ENCODE data around the gene MRPL37.

The MRPL37 gene

DNA sequence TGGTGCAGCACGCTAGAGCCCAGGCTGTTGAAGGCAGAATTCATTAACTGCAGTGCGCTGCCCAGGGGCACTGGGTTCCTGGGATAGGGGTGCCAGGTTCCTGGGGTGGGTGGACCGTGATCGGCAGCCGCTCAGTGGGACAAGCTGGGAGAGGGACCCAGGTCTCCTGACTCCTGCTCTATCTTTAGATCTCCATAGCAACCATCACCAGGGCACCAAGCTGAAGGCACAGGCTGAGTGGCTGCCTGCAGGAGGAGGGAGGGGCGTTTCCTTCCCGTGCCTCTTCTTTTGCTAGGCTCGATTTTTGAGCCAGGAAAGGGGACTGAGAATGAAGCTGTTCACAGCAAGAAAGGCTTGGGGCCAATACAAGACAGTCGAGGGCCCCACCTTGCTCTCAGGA is 26.3 kb upstream of the MRPL37 start:
- DNase-seq (ENCODE audit: insufficient read length): no peak
- TF ChIP-seq TAF1 (IDR thresholded peaks at IDR 0.05; ENCODE audit: borderline replicate concordance, low read depth, low read length): no peak
- TF ChIP-seq POLR2AphosphoS5 (IDR thresholded peaks at IDR 0.05; ENCODE audit: low read depth, low read length): no peak
- TF ChIP-seq POLR2A (IDR thresholded peaks at IDR 0.05; ENCODE audit: low read depth, low read length): no peak
- FAIRE-seq: no peak

DNA sequence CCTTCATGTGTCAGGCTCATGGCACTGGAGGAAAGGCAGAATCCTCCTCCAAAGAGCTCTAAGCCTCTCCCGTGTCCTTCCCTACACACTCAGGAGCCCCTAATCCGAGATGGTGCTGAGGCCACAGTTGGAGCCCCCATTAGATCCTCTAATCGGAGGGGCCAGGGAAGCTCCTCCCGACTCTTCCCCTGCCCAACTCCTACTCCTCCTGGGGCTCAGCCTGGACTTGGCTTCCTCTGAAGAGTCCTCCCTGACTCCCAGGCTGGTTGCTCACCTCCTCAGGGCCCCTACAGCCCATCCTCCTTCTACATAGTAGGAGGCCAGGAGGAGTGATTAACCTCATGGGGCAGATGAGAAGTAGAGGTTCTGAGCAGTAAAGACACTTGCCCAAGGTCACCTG is 25.9 kb upstream of the MRPL37 start:
- FAIRE-seq (no peak), DNase-seq (ENCODE audit: insufficient read length) (no peak)
- TF ChIP-seq POLR2AphosphoS5 (IDR thresholded peaks at IDR 0.05; ENCODE audit: low read depth, low read length) (no peak), POLR2A (IDR thresholded peaks at IDR 0.05; ENCODE audit: low read depth, low read length) (no peak), TAF1 (IDR thresholded peaks at IDR 0.05; ENCODE audit: borderline replicate concordance, low read depth, low read length) (no peak)

DNA sequence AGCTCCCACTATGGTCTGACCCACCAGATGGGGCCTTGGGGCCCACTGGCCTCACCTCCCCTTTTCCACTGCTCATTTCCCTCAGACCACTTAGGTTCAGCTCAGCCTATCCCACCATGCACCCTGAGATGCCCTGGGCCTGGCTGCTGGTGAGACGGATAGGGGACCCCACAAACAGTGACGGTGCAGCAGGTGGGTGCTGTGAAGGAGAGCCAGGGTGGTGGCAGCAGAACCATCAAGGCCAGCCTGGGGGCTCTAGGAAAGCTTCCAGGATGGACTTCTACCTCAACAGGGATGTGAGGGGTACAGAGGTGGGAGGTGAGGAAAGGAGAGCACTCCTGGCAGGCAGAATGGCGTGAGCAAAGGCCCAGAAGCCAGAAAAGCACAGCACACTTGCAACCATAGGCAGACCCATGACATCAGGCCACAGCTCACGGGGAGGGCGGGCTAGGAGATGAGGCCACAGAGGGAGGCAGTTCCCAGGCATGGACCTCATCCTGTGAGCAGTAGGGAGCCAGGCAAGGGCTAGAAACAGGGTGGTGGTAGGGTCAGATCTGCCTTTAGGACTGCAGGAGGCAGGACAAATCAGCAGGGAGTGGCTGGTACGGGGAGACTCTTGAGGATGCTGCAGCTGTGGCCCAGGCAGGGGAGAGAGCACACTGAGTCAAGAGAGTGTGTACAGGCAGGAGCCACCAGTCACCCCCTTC is 23.2 kb upstream of the MRPL37 start:
- no peak for FAIRE-seq
- no peak for DNase-seq (ENCODE audit: insufficient read length)
- TF ChIP-seq POLR2A (IDR thresholded peaks at IDR 0.05; ENCODE audit: low read depth, low read length) (no peak), POLR2AphosphoS5 (IDR thresholded peaks at IDR 0.05; ENCODE audit: low read depth, low read length) (no peak), TAF1 (IDR thresholded peaks at IDR 0.05; ENCODE audit: borderline replicate concordance, low read depth, low read length) (no peak)

DNA sequence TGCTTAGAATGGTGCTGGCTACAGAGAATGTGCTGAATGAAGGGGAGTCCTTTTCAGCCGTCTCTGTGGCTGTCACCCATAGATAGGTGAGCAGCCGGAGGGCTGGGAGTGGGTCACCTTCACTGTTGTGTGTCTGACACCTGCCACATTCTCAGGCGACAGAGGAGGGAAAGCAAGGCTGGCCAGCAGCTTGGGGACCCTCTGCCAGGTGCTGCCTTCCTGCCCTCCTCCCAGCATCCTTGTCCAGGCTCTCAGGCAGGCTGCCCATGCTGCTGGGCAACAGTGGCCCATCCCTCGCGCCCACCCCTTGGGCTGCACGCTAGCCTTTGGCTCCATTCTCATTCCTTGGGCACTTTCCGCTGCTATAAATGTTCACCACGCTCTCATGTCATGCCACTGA is 22.2 kb upstream of the MRPL37 start:
- no peak for TF ChIP-seq POLR2AphosphoS5 (IDR thresholded peaks at IDR 0.05; ENCODE audit: low read depth, low read length)
- TF ChIP-seq TAF1 (IDR thresholded peaks at IDR 0.05; ENCODE audit: borderline replicate concordance, low read depth, low read length): no peak
- no peak for TF ChIP-seq POLR2A (IDR thresholded peaks at IDR 0.05; ENCODE audit: low read depth, low read length)
- no peak for FAIRE-seq
- no peak for DNase-seq (ENCODE audit: insufficient read length)

DNA sequence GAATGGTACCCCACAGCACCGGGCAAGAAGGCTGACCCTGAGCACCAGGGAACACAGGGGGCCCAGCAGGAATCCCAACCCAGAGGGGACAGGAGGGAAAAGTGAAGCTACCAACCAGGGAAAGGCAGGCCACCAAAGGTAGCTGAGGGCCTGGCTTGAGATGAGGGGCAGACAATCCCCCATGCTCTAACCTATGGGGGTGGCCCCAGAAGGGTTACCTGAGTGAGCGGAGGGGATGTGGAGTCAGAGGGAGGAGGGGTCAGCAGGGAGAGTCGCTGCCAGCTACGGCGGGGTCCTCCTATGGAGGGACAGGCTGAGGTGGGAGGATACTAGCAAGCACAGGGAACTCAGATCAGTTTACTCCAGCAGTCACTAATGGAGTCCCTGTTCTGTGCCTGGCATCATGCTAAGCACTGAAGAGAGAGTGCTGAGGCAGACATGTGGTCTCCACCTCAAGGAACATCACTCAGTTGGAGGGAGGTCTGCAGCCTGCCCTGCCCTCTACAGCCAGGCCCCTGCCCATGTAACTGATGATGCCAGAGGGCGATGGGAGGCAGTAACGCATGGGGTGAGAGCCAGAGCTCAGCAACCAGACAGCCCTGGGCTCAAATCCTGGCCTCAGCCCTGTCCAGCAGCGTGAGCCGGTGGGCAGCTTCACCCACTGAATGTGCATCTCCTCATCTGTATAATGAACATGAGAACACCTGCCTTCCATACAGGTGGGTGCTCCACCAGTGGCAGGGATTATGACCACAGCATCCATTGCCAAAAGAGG is 21.5 kb upstream of the MRPL37 start:
- no peak for TF ChIP-seq TAF1 (IDR thresholded peaks at IDR 0.05; ENCODE audit: borderline replicate concordance, low read depth, low read length)
- no peak for TF ChIP-seq POLR2A (IDR thresholded peaks at IDR 0.05; ENCODE audit: low read depth, low read length)
- TF ChIP-seq POLR2AphosphoS5 (IDR thresholded peaks at IDR 0.05; ENCODE audit: low read depth, low read length): no peak
- FAIRE-seq: no peak
- no peak for DNase-seq (ENCODE audit: insufficient read length)

DNA sequence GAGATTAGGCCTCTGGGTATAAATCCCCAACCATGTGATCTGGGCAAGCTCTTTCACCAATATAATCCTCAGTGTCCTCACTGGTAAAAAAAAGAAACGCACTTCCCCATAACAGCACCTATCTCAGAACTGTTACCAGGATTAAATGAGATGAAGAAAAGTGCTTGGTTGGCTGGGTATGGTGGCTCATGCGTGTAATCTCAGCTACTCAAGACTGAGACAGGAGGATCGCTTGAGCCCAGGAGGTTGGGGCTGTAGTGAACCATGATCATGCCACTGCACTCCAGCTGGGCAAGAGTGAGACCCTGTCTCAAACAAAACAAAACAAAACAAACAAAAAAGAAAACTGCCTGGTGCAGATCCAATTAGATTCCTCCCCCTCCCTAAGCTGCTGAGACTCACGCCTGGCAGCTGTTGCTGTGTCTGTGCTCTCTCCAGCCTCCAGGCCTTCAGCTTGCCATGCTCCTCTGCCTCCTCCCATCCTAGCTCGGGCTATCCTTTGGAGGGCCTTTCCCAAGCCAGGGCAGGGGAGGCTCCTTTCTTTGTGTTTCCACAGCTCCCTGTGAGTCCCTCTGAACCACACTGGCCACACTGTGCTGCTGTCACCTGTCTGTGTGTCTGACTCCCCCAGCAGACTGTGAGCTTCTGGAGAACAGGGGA is 19.1 kb upstream of the MRPL37 start:
- DNase-seq (ENCODE audit: insufficient read length) (no peak), FAIRE-seq (no peak)
- no peak for TF ChIP-seq TAF1 (IDR thresholded peaks at IDR 0.05; ENCODE audit: borderline replicate concordance, low read depth, low read length)
- TF ChIP-seq POLR2AphosphoS5 (IDR thresholded peaks at IDR 0.05; ENCODE audit: low read depth, low read length): no peak
- TF ChIP-seq POLR2A (IDR thresholded peaks at IDR 0.05; ENCODE audit: low read depth, low read length): no peak

DNA sequence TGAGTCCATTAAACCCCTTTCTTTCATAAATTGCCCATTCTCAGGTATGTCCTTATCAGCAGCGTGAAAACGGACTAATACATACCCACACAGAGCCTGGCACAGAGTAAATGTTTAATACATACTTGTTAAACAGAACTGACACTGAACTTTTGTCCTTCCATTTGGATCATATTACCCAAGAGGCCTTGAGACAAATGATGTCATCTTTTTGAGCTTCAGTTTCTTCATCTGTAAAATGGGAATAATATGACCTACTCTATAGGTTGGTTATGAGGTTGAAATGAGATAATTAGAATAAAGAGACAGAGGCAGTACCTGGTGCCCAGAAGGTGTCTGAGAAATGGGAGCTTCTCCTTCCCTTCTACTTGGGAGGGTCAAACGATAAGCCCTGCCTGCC is 13.9 kb upstream of the MRPL37 start:
- FAIRE-seq (no peak), DNase-seq (ENCODE audit: insufficient read length) (no peak)
- no peak for TF ChIP-seq POLR2AphosphoS5 (IDR thresholded peaks at IDR 0.05; ENCODE audit: low read depth, low read length)
- no peak for TF ChIP-seq TAF1 (IDR thresholded peaks at IDR 0.05; ENCODE audit: borderline replicate concordance, low read depth, low read length)
- TF ChIP-seq POLR2A (IDR thresholded peaks at IDR 0.05; ENCODE audit: low read depth, low read length): no peak

DNA sequence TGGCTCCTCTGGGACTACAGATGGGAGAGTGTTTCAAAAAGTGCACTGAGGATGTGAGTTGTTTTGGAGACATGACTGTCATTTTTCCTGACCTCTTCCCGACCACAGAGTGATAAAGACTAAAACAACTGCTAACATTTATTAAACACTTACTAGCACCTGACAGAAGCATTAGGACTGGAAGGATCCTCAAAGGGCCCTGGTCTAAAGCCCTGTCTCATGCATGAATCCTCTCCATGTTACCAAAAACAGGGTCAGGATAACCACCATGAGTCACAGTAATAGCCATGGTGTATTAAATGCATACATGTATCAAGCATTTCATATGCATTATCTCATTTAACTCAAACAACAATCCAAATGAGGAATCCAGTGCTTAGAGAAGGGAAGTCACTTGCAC is 11.7 kb upstream of the MRPL37 start:
- FAIRE-seq (no peak), DNase-seq (ENCODE audit: insufficient read length) (no peak)
- TF ChIP-seq TAF1 (IDR thresholded peaks at IDR 0.05; ENCODE audit: borderline replicate concordance, low read depth, low read length): no peak
- TF ChIP-seq POLR2A (IDR thresholded peaks at IDR 0.05; ENCODE audit: low read depth, low read length): no peak
- TF ChIP-seq POLR2AphosphoS5 (IDR thresholded peaks at IDR 0.05; ENCODE audit: low read depth, low read length): no peak

DNA sequence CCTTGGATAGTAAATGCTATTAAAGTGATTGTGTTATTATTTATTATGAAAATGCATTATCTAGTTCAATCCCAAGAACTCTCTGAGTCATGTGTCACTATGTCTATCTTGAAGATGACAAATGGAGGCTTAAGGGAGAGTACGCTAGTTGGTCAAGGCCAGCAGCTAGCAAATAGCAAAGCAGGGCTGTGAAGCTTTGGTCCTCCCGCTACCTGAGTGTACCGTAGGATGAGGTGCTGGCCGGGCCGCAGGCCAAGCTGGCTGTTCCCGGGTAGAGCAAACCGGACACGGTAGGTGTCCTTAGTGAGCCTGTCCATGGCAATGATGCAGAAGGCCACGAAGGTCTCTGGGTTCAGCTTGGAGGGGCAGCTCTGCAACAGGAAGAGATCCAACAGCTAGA is 9.4 kb upstream of the MRPL37 start:
- DNase-seq (ENCODE audit: insufficient read length): no peak
- no peak for FAIRE-seq
- TF ChIP-seq POLR2A (IDR thresholded peaks at IDR 0.05; ENCODE audit: low read depth, low read length): no peak
- TF ChIP-seq POLR2AphosphoS5 (IDR thresholded peaks at IDR 0.05; ENCODE audit: low read depth, low read length): no peak
- TF ChIP-seq TAF1 (IDR thresholded peaks at IDR 0.05; ENCODE audit: borderline replicate concordance, low read depth, low read length): no peak

DNA sequence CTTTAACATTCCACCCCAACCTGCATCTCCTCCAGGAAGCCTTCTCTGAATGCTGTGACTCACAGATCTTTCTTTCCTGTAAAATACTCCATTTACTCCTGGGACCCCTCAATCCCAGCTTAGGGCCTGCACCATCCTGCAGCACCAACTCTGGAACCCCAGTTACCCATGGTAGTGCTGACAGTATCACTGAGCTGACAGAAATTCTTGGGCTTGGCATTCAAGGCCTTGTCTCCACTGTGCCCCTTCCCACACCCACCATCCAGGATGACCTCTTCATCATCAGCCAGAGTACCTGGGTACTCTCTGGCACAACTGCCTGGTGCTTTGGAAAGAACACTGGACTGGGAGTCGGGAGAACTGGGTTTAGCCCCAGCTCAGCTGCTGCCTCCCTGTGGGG is 8.4 kb upstream of the MRPL37 start:
- no peak for TF ChIP-seq TAF1 (IDR thresholded peaks at IDR 0.05; ENCODE audit: borderline replicate concordance, low read depth, low read length)
- no peak for TF ChIP-seq POLR2AphosphoS5 (IDR thresholded peaks at IDR 0.05; ENCODE audit: low read depth, low read length)
- no peak for TF ChIP-seq POLR2A (IDR thresholded peaks at IDR 0.05; ENCODE audit: low read depth, low read length)
- DNase-seq (ENCODE audit: insufficient read length): no peak
- FAIRE-seq: no peak

DNA sequence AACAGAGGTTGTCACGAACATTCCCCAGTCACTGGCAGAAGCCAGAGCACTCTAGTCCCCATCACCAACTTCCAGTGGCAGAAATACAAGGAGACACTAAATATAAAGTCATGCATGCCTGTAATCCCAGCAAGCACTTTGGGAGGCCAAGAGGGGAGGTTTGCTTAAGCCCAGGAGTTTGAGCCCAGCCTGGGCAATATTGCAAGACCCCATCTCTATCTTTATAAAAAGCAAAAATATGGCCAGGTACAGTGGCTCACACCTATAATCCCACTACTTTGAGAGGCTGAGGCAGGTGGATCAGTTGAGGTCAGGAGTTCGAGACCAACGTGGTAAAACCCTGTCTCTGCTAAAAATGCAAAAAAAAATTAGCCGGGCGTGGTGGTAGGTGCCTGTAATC is 6.5 kb upstream of the MRPL37 start:
- TF ChIP-seq POLR2A (IDR thresholded peaks at IDR 0.05; ENCODE audit: low read depth, low read length): no peak
- no peak for FAIRE-seq
- no peak for DNase-seq (ENCODE audit: insufficient read length)
